SK-N-MC (cell line): ENCODE measurements around the gene MCUR1.
A peak's percentile ranks its signal among the peaks of the same experiment; 100 is the strongest.
"Not testable (repeated sequence)": the region's sequence is repeated elsewhere in the genome, so short reads cannot be mapped to it uniquely, and the experiment has no call there.

Experiments
- DNase-seq: peaks from one replicate; pipeline ENCODE4 v3.0.0-alpha.2; 2011; ENCODE audit warnings: low read depth, low spot score
- H3K27ac ChIP-seq: fragments of 200-600 bp; sonication (generic); 2 replicates; pipeline ENCODE4 v1.5.1; 2016; ENCODE audit warnings: mixed run types
- H3K36me3 ChIP-seq: fragments of 200-600 bp; sonication (generic); 2 replicates; pipeline ENCODE4 v1.6.1; 2017; ENCODE audit warnings: antibody characterized with exemption, low read length, mixed read lengths; ENCODE audit not compliant: insufficient read depth
- H3K4me3 ChIP-seq: fragments of 200-600 bp; sonication (generic); 2 replicates; pipeline ENCODE4 v1.5.1; 2016
- H3K9ac ChIP-seq: fragments of 200-600 bp; sonication (generic); 2 replicates; pipeline ENCODE4 v1.8.0; 2017; ENCODE audit warnings: mixed run types, mixed read lengths; ENCODE audit not compliant: insufficient read length
- H3K9me3 ChIP-seq: fragments of 200-600 bp; sonication (generic); 2 replicates; pipeline ENCODE4 v1.6.1; 2017; ENCODE audit warnings: low read depth, mild to moderate bottlenecking, antibody characterized with exemption, low read length, moderate library complexity, mixed read lengths
- EZH2 ChIP-seq: fragments of 200-600 bp; sonication (generic); IDR thresholded peaks from one replicate; pipeline ENCODE4 v1.6.1; 2017; ENCODE audit warnings: antibody characterized with exemption
- FOXP2 ChIP-seq: optimal IDR thresholded peaks from 2 replicates; pipeline ENCODE3; 2011; ENCODE audit warnings: mild to moderate bottlenecking, moderate library complexity; ENCODE audit not compliant: insufficient read depth; ENCODE audit errors: extremely low read length, control extremely low read depth
- POLR2AphosphoS5 ChIP-seq: IDR thresholded peaks from 2 replicates; pipeline ENCODE4 v1.6.1; 2012; ENCODE audit warnings: mild to moderate bottlenecking, low read depth, low read length, borderline replicate concordance

Gene MCUR1

DNA sequence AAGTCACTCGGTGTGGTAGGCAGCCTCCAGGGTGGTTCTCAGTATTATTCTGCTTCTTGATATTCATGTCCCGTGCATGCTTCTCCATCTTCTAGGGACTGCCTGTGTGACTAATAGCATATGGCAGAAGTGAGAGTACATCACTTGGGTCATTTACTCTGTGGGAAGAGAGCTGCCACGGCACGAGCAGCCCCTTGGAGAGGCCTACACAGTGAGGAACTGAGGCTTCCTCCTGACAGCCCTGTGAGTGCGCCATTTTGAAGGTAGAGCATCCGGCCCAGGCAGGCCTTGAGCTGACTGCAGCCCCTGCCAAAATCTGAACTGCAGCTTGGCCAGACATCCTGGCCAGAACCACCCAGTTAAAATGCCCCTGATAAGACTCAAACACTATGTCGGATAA, 17.3 kb upstream of the MCUR1 start:
- no peak for DNase-seq
- TF ChIP-seq FOXP2 (no peak), EZH2 (no peak), POLR2AphosphoS5 (no peak)
- no peak overlapping the region for H3K9ac ChIP-seq
- no peaks in the 10 kb centered on the region for H3K9me3 ChIP-seq
- H3K36me3 ChIP-seq, result no peaks in the 10 kb centered on the region
- H3K27ac ChIP-seq, result no peak overlapping the region
- no peak overlapping the region for H3K4me3 ChIP-seq

GRCh38 chr6:13830803-13831202, 16.4 kb upstream of the MCUR1 start:
- Histone ChIP-seq H3K27ac (no peak overlapping the region), H3K9me3 (no peaks in the 10 kb centered on the region), H3K36me3 (no peaks in the 10 kb centered on the region), H3K9ac (no peak overlapping the region), H3K4me3 (no peak overlapping the region)
- TF ChIP-seq EZH2 (no peak), FOXP2 (no peak), POLR2AphosphoS5 (no peak)
- DNase-seq, result no peak

DNA sequence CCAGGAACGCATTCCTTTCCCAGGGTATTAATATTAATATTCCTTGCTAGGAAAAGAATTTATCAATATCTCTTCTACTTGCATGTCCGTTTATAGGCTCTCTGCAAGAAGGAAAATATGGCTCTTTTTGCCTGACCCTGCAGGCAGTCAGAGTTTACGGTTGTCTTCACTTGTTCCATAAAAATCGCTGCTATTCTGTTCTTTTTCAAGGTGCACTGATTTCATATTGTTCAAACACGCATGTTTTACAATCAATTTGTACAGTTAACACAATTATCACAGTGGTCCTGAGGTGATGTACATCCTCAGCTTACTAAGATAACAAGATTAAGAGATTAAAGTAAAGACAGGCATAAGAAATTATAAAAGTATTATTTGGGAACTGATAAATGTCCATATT, 15.1 kb upstream of the MCUR1 start:
- not testable (repeated sequence) for H3K9ac ChIP-seq, H3K9me3 ChIP-seq, H3K27ac ChIP-seq, H3K4me3 ChIP-seq, H3K36me3 ChIP-seq, DNase-seq

GRCh38 chr6:13828656-13829301, 14.4 kb upstream of the MCUR1 start:
- not testable (repeated sequence) for H3K9me3 ChIP-seq, H3K27ac ChIP-seq, H3K9ac ChIP-seq, DNase-seq, H3K4me3 ChIP-seq, H3K36me3 ChIP-seq

DNA sequence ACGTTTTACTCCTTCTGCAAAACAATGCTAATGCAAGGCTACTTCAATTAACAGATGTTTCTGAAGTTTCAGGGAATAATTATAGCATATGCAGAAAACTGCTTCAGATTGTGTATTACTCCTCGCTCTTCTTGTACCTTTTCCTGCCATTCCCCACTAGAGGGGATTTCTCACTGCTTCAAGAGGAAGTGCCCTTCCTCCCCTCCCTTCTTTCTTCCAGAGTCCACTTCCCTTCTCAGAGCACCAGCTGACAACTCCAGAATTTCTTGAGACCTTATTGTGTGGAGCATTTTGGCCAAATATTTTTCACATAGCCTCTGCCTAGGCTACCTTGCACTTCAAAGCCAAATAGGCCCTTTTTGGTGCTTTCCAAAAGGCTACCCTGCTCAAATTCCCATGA, 12.7 kb upstream of the MCUR1 start:
- Histone ChIP-seq H3K36me3 (no peaks in the 10 kb centered on the region), H3K4me3 (no peak overlapping the region), H3K9ac (no peak overlapping the region), H3K27ac (no peak overlapping the region), H3K9me3 (no peaks in the 10 kb centered on the region)
- no peak for TF ChIP-seq FOXP2
- no peak for TF ChIP-seq EZH2
- TF ChIP-seq POLR2AphosphoS5, result no peak
- DNase-seq, result no peak

DNA sequence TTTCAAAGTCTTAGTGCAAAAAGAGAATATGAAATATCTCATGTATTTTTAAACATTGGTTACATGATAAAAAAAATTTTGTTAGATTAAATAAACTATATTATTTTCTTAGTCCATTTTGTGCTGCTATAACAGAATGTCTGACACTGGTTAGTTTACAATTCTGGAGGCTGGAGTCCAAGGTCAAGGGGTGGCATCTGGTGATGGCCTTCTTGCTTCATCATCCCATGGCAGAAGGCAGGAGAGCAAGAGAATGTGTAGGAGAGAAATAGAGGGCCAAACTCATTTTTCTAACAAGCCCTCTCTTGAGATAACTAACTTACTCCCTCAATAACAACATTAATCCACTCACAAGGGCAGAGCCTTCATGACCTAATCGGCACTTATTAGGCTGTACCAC, 11.5 kb upstream of the MCUR1 start:
- Histone ChIP-seq H3K4me3 (no peak overlapping the region), H3K27ac (no peak overlapping the region), H3K36me3 (no peaks in the 10 kb centered on the region), H3K9me3 (no peaks in the 10 kb centered on the region), H3K9ac (no peak overlapping the region)
- TF ChIP-seq EZH2, result no peak
- TF ChIP-seq FOXP2, result no peak
- no peak for TF ChIP-seq POLR2AphosphoS5
- DNase-seq, result no peak

DNA sequence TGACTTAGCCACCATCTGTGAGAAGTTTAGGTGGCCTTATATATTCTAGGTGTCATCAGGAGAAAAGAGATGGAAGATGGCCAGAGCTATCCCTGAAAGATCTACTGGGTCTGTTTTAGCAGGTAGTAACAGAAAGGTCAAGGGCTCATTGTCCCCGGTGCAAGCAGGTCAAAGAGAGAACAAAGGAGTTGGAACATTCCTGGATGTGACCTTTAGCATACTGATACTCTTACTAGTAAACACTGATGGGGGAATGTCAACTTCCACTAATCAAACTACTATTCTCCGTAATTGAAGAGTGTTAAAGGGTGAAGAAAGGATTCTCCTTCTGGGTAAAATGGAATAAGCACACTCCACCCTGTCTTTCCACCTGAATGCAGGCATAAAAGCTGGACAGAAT, 4.0 kb upstream of the MCUR1 start:
- no peak for DNase-seq
- Histone ChIP-seq H3K36me3 (no peaks in the 10 kb centered on the region), H3K9me3 (no peaks in the 10 kb centered on the region), H3K4me3 (no peak overlapping the region), H3K9ac (no peak overlapping the region), H3K27ac (no peak overlapping the region)
- TF ChIP-seq POLR2AphosphoS5, result no peak
- no peak for TF ChIP-seq EZH2
- TF ChIP-seq FOXP2, result no peak

DNA sequence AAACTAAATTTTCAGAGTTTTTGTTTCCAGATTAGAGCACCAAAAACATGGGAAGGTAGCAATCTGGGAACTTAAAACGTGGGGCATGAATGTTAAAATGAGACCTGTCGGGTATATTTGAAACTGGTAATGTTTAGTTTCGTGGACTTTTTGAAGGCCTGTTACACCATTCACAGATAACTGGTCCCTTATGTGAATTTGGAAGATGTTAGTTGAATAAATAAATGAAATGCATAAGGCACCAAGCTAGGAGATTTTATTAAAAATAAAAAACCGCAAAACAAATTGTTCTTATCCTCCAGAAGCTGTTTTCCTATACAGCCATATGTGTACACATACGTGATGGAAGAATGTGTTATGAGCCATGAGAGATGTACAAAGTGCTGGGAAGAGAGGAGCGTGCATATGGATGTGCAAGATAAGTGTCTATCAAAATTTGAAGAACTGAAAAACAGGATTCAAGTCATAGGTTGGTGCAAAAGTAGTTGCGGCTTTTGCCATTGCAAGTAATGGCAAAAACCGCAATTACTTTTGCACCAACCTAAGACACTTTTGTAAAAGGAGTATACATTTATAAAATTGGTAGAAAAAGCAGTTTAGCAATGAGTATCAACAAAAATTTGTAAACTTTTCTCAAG, 700 bp upstream of the MCUR1 start:
- peak overlapping the region; percentile 87 for H3K9ac ChIP-seq
- no peaks in the 10 kb centered on the region for H3K9me3 ChIP-seq
- DNase-seq, result no peak
- peak overlapping the region; percentile 97 for H3K4me3 ChIP-seq
- peaks cover 10% of the 10 kb centered on the region for H3K36me3 ChIP-seq
- TF ChIP-seq POLR2AphosphoS5 (0 out of 2 replicates have a peak, but pooled peaks have one; percentile 0), FOXP2 (no peak), EZH2 (no peak)
- peak overlapping the region; percentile 97 for H3K27ac ChIP-seq

- H3K27ac ChIP-seq, result peak overlapping the region; percentile 97
- TF ChIP-seq EZH2 (no peak), FOXP2 (no peak), POLR2AphosphoS5 (no peak; the same call in 1 of the 2 replicates)
- H3K4me3 ChIP-seq, result peak overlapping the region; percentile 97
- no peaks in the 10 kb centered on the region for H3K9me3 ChIP-seq
- peak overlapping the region; percentile 87 for H3K9ac ChIP-seq
- no peak for DNase-seq
- H3K36me3 ChIP-seq, result peaks cover 19% of the 10 kb centered on the region
These were observed 659 bp downstream of the MCUR1 start for GRCh38 chr6:13813621-13814175.
